ENCODE measurements around the gene CDH13.

CDH13 gene

GRCh38 chr16:82763371-82763770 is 136.6 kb downstream of the CDH13 start:
- Histone ChIP-seq H3K4me3 (replicated peaks; ENCODE audit: insufficient read depth, low read length) (no peak overlapping the region), H3K27me3 (ENCODE audit: insufficient read depth, poor library complexity, severe bottlenecking) (no peaks in the 10 kb centered on the region), H3K27ac (replicated peaks) (no peak overlapping the region)
- DNase-seq (ENCODE audit: low read depth in 1 of 2, low spot score in 1 of 2), result no peak
- no peak for TF ChIP-seq POLR2AphosphoS5 (IDR thresholded peaks at IDR 0.05; ENCODE audit: low read depth)
- TF ChIP-seq SPI1 (IDR thresholded peaks at IDR 0.05; ENCODE audit: borderline replicate concordance, low read depth), result no peak
- TF ChIP-seq CTCF (IDR thresholded peaks at IDR 0.05; ENCODE audit: insufficient read depth, low read length), result no peak
- TF ChIP-seq, protein P1, sequence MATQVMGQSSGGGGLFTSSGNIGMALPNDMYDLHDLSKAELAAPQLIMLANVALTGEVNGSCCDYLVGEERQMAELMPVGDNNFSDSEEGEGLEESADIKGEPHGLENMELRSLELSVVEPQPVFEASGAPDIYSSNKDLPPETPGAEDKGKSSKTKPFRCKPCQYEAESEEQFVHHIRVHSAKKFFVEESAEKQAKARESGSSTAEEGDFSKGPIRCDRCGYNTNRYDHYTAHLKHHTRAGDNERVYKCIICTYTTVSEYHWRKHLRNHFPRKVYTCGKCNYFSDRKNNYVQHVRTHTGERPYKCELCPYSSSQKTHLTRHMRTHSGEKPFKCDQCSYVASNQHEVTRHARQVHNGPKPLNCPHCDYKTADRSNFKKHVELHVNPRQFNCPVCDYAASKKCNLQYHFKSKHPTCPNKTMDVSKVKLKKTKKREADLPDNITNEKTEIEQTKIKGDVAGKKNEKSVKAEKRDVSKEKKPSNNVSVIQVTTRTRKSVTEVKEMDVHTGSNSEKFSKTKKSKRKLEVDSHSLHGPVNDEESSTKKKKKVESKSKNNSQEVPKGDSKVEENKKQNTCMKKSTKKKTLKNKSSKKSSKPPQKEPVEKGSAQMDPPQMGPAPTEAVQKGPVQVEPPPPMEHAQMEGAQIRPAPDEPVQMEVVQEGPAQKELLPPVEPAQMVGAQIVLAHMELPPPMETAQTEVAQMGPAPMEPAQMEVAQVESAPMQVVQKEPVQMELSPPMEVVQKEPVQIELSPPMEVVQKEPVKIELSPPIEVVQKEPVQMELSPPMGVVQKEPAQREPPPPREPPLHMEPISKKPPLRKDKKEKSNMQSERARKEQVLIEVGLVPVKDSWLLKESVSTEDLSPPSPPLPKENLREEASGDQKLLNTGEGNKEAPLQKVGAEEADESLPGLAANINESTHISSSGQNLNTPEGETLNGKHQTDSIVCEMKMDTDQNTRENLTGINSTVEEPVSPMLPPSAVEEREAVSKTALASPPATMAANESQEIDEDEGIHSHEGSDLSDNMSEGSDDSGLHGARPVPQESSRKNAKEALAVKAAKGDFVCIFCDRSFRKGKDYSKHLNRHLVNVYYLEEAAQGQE (IDR thresholded peaks at IDR 0.05; ENCODE audit: insufficient replicate concordance, low read depth), result no peak
- TF ChIP-seq GABPA (IDR thresholded peaks at IDR 0.05; ENCODE audit: low read depth), result no peak

- Histone ChIP-seq H3K4me3 (replicated peaks; ENCODE audit: insufficient read depth, low read length) (no peak overlapping the region), H3K27me3 (ENCODE audit: insufficient read depth, poor library complexity, severe bottlenecking) (no peaks in the 10 kb centered on the region)
Observed at GRCh38 chr16:82767198-82767597, 140.4 kb downstream of the CDH13 start.

GRCh38 chr16:82767808-82768207 is 141.0 kb downstream of the CDH13 start:
- Histone ChIP-seq H3K4me3 (replicated peaks; ENCODE audit: insufficient read depth, low read length) (no peak overlapping the region), H3K27ac (replicated peaks) (no peak overlapping the region), H3K27me3 (ENCODE audit: insufficient read depth, poor library complexity, severe bottlenecking) (no peaks in the 10 kb centered on the region)
- TF ChIP-seq GABPA (IDR thresholded peaks at IDR 0.05; ENCODE audit: low read depth) (no peak), SPI1 (IDR thresholded peaks at IDR 0.05; ENCODE audit: borderline replicate concordance, low read depth) (no peak), CTCF (IDR thresholded peaks at IDR 0.05; ENCODE audit: insufficient read depth, low read length) (no peak)
- no peak for DNase-seq (ENCODE audit: low read depth in 1 of 2, low spot score in 1 of 2)

More at GRCh38 chr16:82767198-82767597, 140.4 kb downstream of the CDH13 start:
- no peak overlapping the region for H3K27ac ChIP-seq (replicated peaks)
- TF ChIP-seq POLR2AphosphoS5 (IDR thresholded peaks at IDR 0.05; ENCODE audit: low read depth), result no peak
- TF ChIP-seq, protein P1 (IDR thresholded peaks at IDR 0.05; ENCODE audit: insufficient replicate concordance, low read depth), result no peak
- no peak for TF ChIP-seq CTCF (IDR thresholded peaks at IDR 0.05; ENCODE audit: insufficient read depth, low read length)
- no peak for TF ChIP-seq GABPA (IDR thresholded peaks at IDR 0.05; ENCODE audit: low read depth)
- no peak for TF ChIP-seq SPI1 (IDR thresholded peaks at IDR 0.05; ENCODE audit: borderline replicate concordance, low read depth)
- no peak for DNase-seq (ENCODE audit: low read depth in 1 of 2, low spot score in 1 of 2)

DNA sequence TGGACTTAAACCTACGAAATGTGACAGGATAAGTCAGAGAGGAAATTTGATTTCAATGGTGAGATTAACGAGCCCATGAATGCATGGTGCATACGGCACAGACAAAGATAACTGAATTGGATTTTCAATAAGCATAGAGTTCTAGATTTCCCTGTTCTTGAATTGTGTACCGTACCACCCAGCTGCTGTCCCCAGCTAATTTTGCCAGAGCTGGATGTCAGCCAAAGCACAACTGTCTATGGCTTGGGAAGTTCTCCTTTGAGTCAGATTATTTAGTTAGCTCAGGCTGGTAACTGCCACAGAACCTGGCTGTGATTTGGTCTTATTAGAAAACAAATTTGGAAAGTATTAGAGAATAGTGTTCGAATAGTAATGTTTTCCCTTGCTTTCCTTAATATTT is 143.1 kb downstream of the CDH13 start:
- no peak for DNase-seq (ENCODE audit: low read depth in 1 of 2, low spot score in 1 of 2)
- TF ChIP-seq, protein P1 (IDR thresholded peaks at IDR 0.05; ENCODE audit: insufficient replicate concordance, low read depth), result no peak
- TF ChIP-seq SPI1 (IDR thresholded peaks at IDR 0.05; ENCODE audit: borderline replicate concordance, low read depth) (no peak), POLR2AphosphoS5 (IDR thresholded peaks at IDR 0.05; ENCODE audit: low read depth) (no peak), CTCF (IDR thresholded peaks at IDR 0.05; ENCODE audit: insufficient read depth, low read length) (no peak), GABPA (IDR thresholded peaks at IDR 0.05; ENCODE audit: low read depth) (no peak)
- no peaks in the 10 kb centered on the region for H3K27me3 ChIP-seq (ENCODE audit: insufficient read depth, poor library complexity, severe bottlenecking)
- no peak overlapping the region for H3K27ac ChIP-seq (replicated peaks)
- H3K4me3 ChIP-seq (replicated peaks; ENCODE audit: insufficient read depth, low read length), result no peak overlapping the region
